Activated CD4-positive, alpha-beta T cell treated with anti-CD3 and anti-CD28 coated beads, Interleukin-2, amount 50 U/mL, for 16 hours (primary cell): Measurements from ENCODE around the gene PPDPF.
"Not testable (repeated sequence)": the region's sequence is repeated elsewhere in the genome, so short reads cannot be mapped to it uniquely, and the experiment has no call there.

ENCODE experiments used
- DNase-seq: peaks from one replicate; pipeline ENCODE4 v3.0.0-alpha.2; 2020

Gene PPDPF

GRCh38 chr20:63553251-63553932 is 32.8 kb downstream of the PPDPF start:
- DNase-seq = peak; percentile 82

- no peak for DNase-seq
These were observed 33.3 kb downstream of the PPDPF start, which contains the start of gene FNDC11 for GRCh38 chr20:63553933-63554290. TSS of gene FNDC11 (plus strand) at chr20:63554159. CDS start at chr20:63555664, 1,505 bp downstream.

GRCh38 chr20:63554361-63555278 is 34.1 kb downstream of the PPDPF start:
- no peak for DNase-seq

GRCh38 chr20:63555661-63556381 is 35.3 kb downstream of the PPDPF start:
- no peak for DNase-seq

- no peak for DNase-seq
These were observed 36.4 kb downstream of the PPDPF start for GRCh38 chr20:63556873-63557478.

- no peak for DNase-seq
These were observed 36.9 kb downstream of the PPDPF start for GRCh38 chr20:63557481-63557891.

GRCh38 chr20:63558804-63559484 is 38.4 kb downstream of the PPDPF start:
- DNase-seq = no peak

GRCh38 chr20:63559485-63560332 is 39.1 kb downstream of the PPDPF start:
- DNase-seq = not testable (repeated sequence)

- no peak for DNase-seq
These were observed 39.8 kb downstream of the PPDPF start for GRCh38 chr20:63560333-63560805.

GRCh38 chr20:63560856-63561609 is 40.5 kb downstream of the PPDPF start:
- no peak for DNase-seq

- DNase-seq = no peak
These were observed 41.2 kb downstream of the PPDPF start for GRCh38 chr20:63561624-63562396.

GRCh38 chr20:63562461-63563224 is 42.1 kb downstream of the PPDPF start:
- DNase-seq = no peak

- DNase-seq = no peak
These were observed 42.8 kb downstream of the PPDPF start for GRCh38 chr20:63563225-63563935.

- DNase-seq = no peak
These were observed 43.7 kb downstream of the PPDPF start for GRCh38 chr20:63564036-63564810.

- no peak for DNase-seq
These were observed 44.6 kb downstream of the PPDPF start for GRCh38 chr20:63565021-63565698.

- DNase-seq = no peak
These were observed 45.3 kb downstream of the PPDPF start for GRCh38 chr20:63565699-63566335.
